Endothelial cell of umbilical vein (primary cell): ENCODE measurements around the gene ZSWIM5.
"Not testable (repeated sequence)": the region's sequence is repeated elsewhere in the genome, so short reads cannot be mapped to it uniquely, and the experiment has no call there.

ENCODE experiments used
- CTCF ChIP-seq, 2 donors: IDR thresholded peaks; 1 replicate in 1 of 2; 2 replicates in 1 of 2; pipeline ENCODE4 v1.5.1; 2011; ENCODE audit warnings: low read length in 2 of 2, mild to moderate bottlenecking in 2 of 2, moderate library complexity in 2 of 2, control low read depth in 1 of 2, inconsistent platforms in 1 of 2, low read depth in 1 of 2; ENCODE audit not compliant: insufficient read depth in 1 of 2; ENCODE audit errors: extremely low read depth in 1 of 2
- EZH2 ChIP-seq: IDR thresholded peaks from 2 replicates; pipeline ENCODE4 v1.6.1; 2012; ENCODE audit warnings: borderline replicate concordance, low read depth, mild to moderate bottlenecking, moderate library complexity, low read length, inconsistent platforms; ENCODE audit not compliant: severe bottlenecking
- GATA2 ChIP-seq: IDR thresholded peaks from 2 replicates; pipeline ENCODE4 v1.7.0; 2011; ENCODE audit warnings: low read depth, mild to moderate bottlenecking, moderate library complexity, mixed read lengths, low read length; ENCODE audit not compliant: insufficient read length, insufficient read depth
- MAX ChIP-seq: IDR thresholded peaks from 2 replicates; pipeline ENCODE4 v1.6.1; 2011; ENCODE audit not compliant: insufficient read depth, insufficient read length
- MYC ChIP-seq: IDR thresholded peaks from one replicate; pipeline ENCODE4 v1.6.1; 2011; ENCODE audit warnings: mild to moderate bottlenecking, low read depth, low read length
- POLR2A ChIP-seq: IDR thresholded peaks from 2 replicates; pipeline ENCODE4 v1.6.1; 2012; ENCODE audit warnings: low read depth, mild to moderate bottlenecking, control low read depth, low read length
- POLR2AphosphoS5 ChIP-seq: IDR thresholded peaks from 2 replicates; pipeline ENCODE4 v1.6.1; 2012; ENCODE audit warnings: low read depth, mild to moderate bottlenecking, control low read depth, low read length, moderate library complexity; ENCODE audit not compliant: insufficient read depth

GRCh38 chr1:45164307-45164706, 42.1 kb downstream of the ZSWIM5 start:
- not testable (repeated sequence) for TF ChIP-seq POLR2A; MAX; POLR2AphosphoS5; CTCF (IDR thresholded peaks at IDR 0.05; ENCODE audit: extremely low read depth in 1 of 2, insufficient read depth in 1 of 2, low read depth in 1 of 2, low read length in 2 of 2); GATA2; EZH2; MYC
